Posterior cingulate gyrus (tissue), 11 donors: Measurements from ENCODE around the gene RFX1.
"Not testable (repeated sequence)": the region's sequence is repeated elsewhere in the genome, so short reads cannot be mapped to it uniquely, and the experiment has no call there.

Experiments
- DNase-seq, 10 donors: peaks; one replicate each; pipeline versions ENCODE4 v3.0.0 to v3.0.0-alpha.2; 2020 to 2021; ENCODE audit warnings: mixed read lengths in 3 of 10
- intact Hi-C: fragments of 100-400 bp; cut with DNase I; formaldehyde crosslinking; loops from one replicate; pipeline ENCODE4 v1.15.1; 2023

The RFX1 gene

DNA sequence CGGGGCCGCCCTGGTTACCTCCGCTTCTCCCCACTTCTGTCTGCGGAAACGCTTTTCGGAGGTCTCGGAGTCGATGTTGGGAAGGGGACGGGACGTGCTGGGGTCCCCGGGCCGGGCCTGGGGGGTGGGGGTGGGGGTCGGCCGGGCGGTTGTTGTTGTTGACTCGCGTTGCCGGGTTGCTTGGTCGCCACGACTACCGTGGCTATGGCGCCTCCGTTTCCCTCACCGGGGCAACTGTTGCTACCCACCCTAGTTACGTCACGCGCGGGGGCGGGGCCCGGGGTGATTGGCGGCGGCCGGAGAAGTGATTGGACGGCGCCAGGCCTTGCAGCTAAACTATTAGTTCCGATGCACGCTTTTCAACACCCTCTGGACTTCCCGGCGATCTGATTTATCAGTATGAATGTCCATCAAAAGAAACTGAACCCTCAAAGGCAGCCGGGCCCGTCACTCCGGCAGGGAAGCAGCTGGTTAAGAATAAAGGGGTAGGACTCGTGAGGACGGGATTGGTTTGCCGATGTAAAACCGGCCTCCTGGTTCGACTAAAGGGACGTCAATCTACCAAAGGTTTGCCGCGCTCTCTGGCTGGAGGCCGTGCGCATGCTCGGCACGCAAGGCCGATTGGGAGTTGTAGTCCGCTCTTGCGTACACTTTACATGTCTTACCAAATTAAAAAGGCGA, at the start of gene RFX1:
TSS of gene RFX1 (minus strand) at position 236 of the 681 bp plus-strand sequence. CDS start 12,477 bp downstream, outside the sequence.
- peak; percentile 98 to 100 (median 100) for DNase-seq
- intact Hi-C loops, result loop anchor here (5.0 kb wide), 1 partner anchor 76 kb away; no protein-coding TSS in a partner anchor

DNA sequence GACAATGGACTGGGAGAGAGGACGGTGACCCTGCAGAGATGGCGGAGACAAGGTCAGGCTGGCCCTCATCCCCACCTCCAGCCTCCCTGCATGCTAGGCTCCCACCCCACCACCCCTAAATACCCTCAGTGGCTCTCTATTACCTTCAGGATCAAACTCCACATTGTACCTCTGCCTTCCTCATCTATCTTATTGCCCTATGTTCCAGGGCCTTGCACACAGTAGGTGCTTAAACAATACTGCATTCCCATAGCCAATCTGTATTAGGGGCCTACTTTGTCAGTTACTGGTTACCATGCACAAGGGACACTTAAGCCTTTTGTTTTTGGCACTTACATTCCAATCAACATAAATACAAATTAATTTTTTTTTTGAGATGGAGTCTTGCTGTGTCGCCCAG, 49.3 kb upstream of the RFX1 start:
- DNase-seq, result no peak
- intact Hi-C loops, result no loop called here

DNA sequence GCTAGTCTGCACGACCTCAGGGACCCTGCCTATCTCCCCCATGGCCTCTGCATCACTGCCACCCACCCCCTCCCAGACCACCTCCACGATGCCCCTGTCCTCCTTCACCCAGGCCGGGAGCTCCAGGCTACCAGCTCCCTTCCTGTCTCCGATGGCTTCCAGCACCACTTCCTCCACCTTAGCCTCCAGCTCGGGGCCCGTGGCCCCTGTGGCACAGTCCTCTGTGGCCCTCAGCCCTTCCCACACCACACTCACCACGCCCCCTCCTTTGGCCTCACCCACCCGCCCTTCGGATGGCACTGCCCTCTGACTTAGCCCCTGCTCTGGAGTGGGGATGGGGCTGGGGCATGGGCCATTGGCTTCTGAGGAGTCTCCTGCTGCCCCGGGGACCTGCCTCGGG, 48.6 kb upstream of the RFX1 start:
- intact Hi-C loops, result no loop called here

DNA sequence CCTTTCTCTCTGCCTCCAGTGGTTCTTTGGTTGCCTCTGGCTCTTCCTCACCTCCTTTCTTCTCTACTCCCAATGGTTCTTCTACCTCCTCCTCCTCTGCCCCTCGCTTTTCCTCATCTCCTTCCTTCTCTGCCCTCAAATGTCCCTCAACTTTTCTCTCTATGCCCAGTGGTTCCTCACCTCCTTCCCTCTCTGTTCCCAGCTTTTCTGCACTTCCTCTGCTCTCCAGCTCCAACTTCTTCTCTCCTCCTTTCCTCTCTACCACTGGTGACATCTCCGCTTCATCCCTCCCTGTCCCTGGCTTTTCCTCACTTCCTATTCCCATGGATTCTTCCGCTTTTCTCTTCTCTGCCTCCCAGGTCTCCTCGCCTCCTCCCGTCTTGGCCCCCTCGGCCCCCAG, 48.0 kb upstream of the RFX1 start:
- intact Hi-C loops, result no loop called here
- DNase-seq, result no peak

More for the DNA sequence above, 48.6 kb upstream of the RFX1 start:
- no peak for DNase-seq

DNA sequence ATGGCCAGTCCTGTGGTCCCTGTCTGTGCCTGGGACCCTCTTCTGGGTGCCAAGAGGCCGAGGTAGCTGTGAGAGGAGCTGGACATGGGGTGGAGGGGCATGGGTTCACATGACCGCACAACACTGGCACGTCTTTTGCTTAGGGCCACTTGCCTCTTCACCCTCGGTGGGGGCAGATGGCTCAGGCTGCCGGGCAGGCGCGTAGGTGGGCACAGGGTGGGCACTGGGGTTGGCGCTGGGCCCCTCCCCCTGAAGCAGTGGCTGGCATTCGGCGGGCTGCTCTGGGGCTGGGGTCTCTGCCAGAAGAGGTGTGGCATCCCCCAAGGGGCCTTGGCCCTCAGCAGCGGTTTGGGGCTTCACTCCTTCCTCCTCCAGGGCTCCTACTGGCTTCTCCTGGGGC, 47.4 kb upstream of the RFX1 start:
- DNase-seq, result no peak
- intact Hi-C loops, result no loop called here

DNA sequence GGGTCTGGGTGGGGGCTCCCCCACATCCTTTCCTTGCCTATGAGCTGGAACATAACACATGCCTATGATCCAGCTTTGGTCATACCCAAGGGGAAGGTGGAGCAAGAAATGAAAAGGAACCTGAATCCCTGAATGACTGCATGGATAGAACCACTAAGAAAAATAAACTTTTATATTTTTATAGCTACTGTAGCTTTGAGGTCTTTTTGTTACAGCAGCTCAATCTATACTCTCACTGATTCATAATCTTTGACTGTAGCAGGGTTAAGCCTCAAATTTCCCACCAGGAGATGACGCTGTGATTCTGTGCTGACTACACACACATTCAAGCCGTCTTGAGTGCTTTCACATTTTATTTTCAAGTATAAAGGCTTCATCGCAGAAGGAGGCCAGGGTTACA, 46.9 kb upstream of the RFX1 start:
- no peak for DNase-seq
- intact Hi-C loops, result no loop called here

DNA sequence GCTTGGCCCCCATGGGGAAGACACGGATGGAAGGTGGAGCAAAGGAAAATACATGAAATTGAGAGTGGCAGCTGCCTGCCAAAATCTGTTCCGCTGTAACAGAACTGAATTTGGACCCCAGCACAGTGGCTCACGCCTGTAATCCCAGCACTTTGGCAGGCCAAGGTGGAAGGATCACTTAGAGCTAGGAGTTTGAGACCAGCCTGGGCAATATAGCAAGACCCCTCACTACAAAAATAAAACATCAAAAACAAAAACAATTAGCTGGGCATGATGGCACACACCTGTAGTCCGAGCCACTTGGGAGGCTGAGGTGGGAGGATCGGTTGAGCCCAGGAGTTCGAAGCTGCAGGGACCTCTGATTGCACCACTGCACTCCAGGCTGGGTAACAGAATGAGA, 46.4 kb upstream of the RFX1 start:
- intact Hi-C loops, result no loop called here

DNA sequence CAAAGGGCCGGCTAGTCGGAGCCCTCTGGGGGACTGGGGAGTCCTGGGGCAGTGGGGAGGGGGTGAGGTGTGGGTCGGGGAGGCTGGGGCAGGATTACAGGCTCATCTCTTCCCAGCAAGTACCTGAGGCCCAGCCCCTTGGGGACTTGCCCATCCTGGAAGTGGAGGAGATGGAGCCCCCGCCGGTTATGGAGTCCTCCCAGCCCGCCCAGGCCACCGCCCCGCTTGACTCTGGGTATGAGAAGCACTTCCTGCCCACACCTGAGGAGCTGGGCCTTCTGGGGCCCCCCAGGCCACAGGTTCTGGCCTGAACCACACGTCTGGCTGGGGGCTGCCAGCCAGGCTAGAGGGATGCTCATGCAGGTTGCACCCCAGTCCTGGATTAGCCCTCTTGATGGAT, 45.9 kb upstream of the RFX1 start:
- intact Hi-C loops, result no loop called here
- DNase-seq, result no peak

More for the DNA sequence above, 46.4 kb upstream of the RFX1 start:
- DNase-seq, result no peak

DNA sequence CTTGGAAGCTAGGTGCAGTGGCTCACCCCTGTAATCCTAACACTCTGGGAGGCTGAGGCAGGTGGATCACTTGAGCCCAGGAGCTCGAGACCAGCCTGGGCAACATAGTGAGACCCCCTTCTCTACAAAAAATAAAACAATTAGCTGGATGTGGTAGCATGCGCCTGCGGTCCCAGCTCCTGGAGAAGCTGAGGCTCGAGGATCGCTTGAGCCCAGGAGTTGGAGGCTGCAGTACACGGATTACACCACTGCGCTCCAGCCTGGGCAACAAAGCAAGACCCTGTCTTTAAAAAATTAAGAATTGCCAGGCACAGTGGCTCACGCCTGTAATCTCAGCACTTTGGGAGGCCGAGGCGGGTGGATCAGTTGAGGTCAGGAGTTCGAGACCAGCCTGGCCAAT, 44.8 kb upstream of the RFX1 start:
- intact Hi-C loops, DNase-seq: not testable (repeated sequence)

DNA sequence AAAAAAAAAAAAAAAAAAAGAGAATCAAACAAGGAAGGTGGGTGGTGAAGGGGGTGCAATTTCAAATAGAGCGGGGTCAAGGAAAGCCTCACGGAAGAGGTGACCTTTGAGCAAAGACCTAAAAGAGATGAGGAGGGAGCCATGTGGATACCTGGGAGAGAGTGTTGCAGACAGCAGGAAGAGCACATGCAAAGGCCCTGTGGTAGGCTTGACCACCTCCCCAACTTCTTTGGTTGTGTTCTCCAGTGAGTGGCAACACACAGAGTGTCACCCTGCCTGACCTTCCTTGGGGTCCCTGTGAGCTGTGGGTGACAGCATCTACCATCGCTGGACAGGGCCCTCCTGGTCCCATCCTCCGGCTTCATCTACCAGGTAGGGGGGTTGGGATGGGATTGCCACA, 44.4 kb upstream of the RFX1 start:
- intact Hi-C loops, result no loop called here
- DNase-seq, result no peak

DNA sequence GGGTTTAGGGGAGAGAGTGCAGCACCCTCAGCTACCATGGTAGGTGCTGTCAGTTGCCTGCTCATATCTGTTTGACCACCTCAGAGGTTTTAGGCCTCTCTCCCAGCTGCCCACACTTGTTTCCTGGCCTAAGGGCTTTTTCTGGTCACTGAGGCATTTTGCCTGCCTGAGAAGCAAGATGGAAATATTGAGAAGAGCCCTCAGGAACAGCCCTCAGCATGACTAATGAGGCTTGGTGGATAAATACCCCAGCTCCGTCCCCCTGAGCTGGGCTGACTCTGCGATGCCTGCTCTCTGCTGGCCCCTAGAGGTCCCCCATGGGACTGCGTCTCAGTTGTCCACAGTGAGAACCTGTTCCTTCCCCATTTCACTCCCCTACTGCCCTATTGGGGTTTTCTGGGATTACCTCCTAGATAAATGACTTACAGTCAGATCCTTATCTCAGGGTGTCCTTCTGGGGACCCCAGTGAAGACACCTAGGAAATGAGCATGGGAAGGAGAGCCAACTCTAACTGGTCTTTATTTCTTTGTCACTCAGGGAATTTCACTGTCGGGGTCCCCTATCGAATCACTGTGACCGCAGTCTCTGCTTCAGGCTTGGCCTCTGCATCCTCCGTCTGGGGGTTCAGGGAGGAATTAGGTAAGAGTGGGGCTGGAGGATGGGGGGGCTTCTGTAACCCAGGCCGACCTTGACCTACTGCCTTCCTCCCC, 42.5 kb upstream of the RFX1 start:
- DNase-seq, result peak in 3 of 10 donors; percentile 17 to 40 (median 29)
- intact Hi-C loops, result no loop called here

DNA sequence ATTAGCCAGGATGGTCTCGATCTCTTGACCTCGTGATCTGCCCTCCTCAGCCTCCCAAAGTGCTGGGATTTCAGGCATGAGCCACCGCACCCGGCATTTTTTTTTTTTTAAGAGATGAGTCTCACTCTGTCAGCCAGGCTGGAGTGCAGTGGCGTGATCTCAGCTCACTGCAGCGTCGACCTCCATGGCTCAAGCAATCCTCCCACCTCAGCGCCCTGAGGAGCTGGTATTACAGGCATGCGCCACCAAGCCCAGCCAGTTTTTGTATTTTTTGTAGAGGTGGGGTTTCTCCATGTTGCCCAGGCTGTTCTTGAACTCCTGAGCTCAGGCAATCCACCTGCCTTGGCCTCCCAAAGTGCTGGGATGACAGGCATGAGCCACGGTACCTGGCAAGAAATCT, 41.7 kb upstream of the RFX1 start:
- intact Hi-C loops, result not testable (repeated sequence)

DNA sequence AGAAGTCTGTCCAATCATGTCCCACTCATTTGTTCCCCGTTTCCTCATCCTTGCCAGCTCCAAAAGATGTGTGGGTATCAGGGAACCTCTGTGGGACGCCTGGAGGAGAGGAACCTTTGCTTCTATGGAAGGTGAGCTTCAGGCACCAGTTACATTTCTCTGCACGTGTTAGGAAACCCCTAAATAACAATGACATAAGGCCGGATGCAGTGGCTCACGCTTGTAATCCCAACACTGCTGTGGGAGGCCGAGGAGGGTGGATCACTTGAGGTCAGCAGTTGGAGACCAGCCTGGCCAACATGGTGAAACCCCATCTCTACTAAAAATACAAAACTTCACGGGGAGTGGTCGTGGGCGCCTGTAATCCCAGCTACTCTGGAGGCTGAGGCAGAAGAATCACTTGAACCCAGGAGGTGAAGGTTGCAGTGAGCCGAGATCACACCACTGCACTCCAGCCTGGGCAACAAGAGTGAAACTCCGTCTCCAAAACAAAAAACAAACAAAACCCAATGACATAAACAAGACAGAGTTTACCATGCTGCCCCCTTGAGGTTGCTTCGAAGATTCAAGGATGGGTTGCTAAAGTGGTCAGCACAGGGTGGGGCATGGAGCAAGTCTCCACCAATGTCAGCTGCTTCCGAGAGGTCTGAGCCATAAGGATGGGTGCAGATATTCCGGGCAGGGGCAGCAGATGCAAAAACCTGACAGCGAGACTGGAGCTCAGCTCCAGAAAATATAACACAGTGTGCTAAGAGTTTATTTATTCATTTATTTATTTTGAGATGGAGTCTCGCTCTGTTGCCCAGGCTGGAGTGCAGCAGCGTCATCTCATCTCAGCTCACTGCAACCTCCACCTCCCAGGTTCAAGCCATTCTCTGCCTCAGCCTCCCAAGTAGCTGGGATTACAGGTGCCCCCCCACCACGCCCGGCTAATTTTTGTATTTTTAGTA, 36.8 kb upstream of the RFX1 start:
- intact Hi-C loops, result not testable (repeated sequence)
- DNase-seq, result peak in 3 of 10 donors; percentile 27 to 34 (median 30)

More for the DNA sequence above, 41.7 kb upstream of the RFX1 start:
- not testable (repeated sequence) for DNase-seq

DNA sequence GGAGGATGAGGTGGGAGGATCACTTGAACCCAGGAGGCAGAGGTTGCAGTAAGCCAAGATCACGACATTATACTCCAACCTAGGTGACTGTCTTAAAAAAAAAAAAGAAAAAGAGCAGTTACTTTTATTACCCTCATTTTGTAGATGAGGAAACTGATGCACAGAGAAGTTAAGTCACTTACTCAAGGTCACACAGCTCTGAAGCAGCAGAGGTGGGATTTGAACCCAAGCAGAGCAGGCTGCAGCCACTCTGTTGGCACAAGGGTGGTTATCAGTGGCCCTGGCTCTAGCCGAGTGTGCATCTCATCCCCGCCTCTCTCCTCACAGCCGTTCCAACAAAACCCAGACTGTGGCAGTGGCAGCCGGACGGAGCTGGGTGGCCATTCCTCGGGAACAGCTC, 33.1 kb upstream of the RFX1 start:
- intact Hi-C loops, result no loop called here

DNA sequence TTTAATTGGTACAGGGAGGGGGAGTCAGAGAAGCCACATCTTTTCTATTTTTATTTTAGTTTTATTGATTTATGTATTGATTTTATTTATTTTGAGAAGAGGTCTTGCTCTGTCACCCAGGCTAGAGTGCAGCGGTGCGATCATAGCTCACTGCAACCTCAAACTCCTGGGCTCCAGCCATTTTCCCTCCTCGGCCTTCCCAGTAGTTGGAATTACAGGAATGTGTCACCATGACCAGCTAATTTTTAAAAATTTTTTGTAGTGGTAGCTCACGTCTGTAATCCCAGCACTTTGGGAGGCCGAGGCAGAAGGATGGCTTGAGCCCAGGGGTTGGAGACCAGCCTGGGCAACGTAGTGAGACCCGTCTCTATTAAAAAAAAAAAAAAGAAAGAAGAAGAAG, 29.6 kb upstream of the RFX1 start:
- intact Hi-C loops, result no loop called here
- peak in 1 of 10 donors; percentile 19 for DNase-seq

More for the DNA sequence above, 33.1 kb upstream of the RFX1 start:
- DNase-seq, result no peak

DNA sequence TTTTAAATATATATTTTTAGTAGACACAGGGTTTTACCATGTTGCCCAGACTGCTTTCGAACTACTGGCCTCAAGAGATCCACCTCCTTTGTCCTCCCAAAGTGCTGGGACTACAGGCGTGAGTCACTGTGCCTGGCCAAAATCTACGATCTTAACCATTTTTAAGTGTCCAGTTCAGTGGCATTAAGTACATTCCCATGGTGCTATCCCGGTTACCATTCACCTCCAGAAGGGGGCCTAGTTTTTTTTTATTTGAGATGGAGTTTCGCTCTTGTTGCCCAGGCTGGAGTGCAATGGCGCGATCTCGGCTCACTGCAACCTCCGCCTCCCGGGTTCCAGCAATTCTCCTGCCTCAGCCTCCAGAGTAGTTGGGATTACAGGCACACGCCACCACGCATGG, 29.0 kb upstream of the RFX1 start:
- peak in 1 of 10 donors; percentile 21 for DNase-seq
- intact Hi-C loops, result not testable (repeated sequence)

DNA sequence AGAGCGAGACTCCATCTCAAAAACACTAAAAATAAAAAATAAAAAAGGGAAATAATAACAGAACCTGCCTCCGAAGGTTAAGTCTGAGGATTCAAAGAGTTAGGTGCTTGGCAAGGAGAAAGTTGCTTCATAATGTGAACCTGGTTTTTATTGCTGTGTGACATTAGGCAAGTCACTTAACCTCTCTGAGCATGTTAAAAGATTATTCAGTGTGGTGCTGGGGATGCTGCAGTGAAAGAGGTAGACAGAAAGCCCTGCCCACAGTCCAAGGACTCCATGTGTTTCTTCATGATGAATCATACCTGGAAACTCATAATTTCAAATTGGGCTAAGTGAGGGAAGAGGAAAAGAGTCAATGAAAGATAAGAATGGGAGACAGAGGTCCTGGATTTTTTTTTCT, 27.8 kb upstream of the RFX1 start:
- no peak for DNase-seq
- intact Hi-C loops, result no loop called here

DNA sequence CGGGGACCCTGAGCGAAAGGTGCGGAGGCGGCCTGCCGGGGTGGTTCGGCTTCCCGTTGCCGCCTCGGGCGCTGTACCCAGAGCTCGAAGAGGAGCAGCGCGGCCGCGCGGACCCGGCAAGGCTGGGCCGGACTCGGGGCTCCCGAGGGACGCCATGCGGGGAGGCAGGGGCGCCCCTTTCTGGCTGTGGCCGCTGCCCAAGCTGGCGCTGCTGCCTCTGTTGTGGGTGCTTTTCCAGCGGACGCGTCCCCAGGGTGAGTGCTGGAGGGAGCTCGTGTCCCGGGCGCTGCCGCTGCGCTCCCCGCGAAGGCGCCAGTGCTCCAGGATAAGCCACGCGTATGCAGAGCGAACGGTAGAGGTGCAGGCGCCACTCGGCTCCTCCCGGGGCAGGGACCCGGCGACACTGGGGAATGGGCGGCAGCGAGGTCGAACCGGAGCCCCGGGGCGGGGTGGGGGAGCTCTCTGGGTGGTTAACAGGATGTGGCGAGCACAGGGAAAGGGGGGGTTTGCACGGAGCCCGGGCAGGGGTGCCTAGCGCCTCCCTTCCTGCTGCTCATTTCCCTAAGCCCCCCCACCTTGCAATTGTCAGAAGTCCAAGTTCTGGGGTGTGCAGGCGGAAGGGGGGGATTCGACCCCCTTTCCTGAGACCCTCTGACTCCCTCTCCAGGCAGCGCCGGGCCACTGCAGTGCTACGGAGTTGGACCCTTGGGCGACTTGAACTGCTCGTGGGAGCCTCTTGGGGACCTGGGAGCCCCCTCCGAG, 25.8 kb upstream of the RFX1 start, which contains the start of gene IL27RA:
TSS of gene IL27RA (plus strand) at position 44 of the 762 bp plus-strand sequence. CDS start at position 155, 111 bp downstream.
- peak in 9 of 10 donors; percentile 34 to 91 (median 48) for DNase-seq
- intact Hi-C loops, result no loop called here

DNA sequence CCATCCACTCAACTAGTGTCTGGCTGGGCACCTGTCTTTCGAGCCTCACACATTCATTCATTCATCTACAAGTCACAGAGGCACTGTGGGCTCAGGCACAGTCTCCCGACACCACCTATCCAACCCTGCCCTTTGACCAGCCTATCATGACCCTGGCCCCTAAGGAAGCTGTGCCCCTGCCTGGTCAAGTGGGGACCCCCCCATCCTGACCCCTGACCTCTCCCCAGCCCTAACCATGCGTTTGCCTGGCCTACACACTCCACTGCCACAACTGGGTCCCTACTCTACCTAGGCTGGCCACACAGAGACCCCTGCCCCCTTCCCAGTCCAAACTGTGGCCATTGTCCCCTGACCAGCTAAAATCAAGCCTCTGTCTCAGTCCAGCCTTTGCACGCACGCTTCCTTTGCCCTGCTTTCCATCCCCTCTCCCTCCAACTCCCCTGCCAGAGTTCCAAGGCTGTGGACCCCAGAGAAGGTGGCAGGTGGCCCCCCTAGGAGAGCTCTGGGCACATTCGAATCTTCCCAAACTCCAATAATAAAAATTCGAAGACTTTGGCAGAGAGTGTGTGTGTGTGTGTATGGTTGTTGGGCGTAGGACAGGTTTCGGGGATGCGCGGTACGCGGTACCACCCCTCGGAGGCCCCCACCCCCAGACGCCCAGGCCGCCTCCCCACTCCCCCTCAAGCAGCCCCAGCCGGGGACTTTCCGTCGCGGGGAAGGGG, 25.0 kb upstream of the RFX1 start:
- intact Hi-C loops, result no loop called here
- DNase-seq, result peak in 1 of 10 donors; percentile 45
